ENCODE measurements around the gene GART.
A peak's percentile ranks its signal among the peaks of the same experiment; 100 is the strongest.
"Not testable (repeated sequence)": the region's sequence is repeated elsewhere in the genome, so short reads cannot be mapped to it uniquely, and the experiment has no call there.

Gene GART

DNA sequence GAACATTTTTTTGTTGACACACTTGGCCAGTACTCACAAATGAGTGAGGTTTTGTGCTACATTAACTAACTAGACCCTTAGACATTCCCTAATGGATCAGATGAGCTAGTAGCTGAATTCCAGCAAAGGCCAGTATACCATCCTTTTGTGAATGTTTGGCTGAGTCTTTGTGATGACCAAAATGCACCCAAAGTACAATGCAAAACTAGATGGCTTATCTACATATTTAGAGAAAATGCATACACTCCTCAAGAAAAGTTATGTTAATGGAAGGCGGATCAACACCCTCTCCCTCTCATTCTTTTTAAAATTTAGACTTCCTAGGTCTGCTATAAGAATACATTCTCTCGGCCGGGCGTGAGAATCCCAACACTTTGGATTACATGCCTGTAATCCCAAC is 30.3 kb downstream of the GART start:
- no peak for DNase-seq

DNA sequence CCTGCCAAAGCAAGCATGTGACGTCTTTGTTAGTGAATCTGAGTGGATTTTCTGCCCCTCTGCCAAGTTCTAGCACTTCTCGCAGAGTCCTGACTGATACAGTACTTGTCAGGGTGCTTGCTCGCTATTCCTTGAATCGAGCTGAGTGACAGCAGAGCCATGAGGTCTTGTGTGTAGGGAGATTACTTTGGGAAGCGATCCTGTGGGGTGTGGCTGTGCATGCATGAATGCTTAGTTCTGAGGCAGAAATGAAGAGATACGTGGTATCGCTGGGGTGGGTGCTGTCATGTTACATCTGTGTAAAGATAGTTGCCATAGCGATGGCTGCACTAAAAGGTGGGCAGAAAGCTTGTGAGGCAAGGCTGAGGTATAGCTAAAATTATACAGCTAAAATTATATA is 31.1 kb downstream of the GART start:
- no peak for DNase-seq

DNA sequence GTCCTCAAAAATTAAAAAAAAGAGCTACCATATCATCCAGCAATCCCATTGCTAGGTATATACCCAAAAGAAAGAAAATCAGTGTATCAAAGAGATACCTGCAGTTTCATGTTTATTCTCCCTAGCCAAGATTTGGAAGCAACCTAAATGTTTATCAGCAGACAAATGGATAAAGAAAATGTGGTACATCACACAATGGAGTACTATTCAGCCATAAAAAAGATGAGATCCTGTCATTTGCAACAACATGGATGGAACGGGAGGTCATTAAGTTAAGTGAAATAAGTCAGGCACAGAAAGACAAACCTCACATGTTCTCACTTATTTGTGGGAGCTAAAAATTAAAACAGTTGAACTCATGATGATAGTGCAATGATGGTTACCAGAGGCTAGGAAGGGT is 34.9 kb downstream of the GART start:
- not testable (repeated sequence) for DNase-seq

DNA sequence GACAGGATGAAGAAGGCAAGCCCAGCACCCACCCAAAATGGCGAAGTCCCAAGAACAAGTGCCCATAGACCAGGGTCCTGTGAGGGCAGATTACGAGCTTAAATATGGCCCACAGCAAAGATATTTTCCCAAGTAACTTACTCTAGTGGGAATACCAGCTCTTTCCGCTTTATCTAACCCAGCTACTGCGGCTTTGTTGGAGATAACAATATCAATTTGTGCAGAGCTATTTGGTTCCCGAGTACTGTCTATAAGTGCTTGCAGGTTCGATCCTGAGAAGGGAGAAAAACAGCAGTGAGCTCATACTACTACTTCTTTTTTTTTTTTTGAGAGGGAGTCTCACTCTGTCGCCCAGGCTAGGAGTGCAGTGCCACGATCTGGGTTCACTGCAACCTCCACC is 36.1 kb downstream of the GART start:
- DNase-seq: no peak

DNA sequence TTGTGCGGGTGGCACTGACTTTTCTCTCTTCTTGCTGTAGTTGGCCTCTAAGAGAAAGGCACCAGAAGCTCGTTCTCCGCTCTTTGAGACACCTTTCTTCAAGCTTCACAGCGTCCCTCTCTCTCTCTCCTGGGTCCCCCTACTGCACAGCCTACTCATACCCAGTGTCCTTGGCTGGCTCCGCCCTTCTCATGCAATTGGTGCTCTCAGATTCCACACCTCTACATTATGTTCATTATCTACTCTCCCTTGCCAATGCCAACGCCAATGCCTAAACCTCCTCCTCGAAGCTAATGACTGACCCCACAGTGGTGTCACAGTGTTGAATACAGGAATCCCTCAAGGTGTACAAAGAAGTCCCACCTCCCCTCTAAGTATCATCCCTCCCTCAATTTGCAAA is 45.6 kb downstream of the GART start:
- no peak for DNase-seq

DNA sequence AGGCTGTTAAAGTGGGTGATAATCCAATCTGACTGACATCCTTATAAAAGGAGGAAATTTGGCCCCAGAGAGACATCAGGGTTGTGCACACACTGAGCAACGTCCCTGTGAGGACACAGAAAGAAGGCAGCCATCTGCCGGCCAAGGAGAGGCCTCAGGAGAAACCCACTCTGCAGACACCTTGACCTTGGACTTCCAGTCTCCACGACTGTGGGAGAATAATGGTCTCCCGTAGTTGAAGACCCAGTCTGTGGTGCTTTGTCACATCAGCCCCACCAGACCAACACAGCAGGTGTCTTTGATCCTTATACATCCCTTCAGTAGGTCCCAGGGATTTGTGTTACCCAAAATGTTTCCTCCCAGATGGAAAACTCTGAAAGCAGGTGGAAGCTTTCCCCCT is 46.2 kb downstream of the GART start:
- no peak for DNase-seq

DNA sequence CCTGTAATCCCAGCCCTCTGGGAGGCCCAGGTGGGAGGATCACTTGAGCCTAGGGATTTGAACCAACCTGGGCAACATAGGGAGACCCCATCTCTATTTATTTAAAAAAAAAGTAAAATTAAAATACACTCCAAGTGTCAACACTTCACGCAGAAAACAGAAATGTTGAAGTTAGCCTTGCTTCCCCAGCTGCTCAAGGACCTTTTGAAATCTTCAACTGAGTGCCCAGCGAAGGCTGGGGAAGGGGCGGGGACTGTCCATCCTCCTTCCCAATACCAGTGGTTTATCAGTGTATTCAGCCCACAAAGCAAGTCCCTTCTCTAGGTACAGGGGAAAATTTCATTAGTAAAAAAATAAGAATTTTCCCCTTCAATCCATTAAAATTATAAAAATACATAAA is 48.2 kb downstream of the GART start:
- no peak for DNase-seq

DNA sequence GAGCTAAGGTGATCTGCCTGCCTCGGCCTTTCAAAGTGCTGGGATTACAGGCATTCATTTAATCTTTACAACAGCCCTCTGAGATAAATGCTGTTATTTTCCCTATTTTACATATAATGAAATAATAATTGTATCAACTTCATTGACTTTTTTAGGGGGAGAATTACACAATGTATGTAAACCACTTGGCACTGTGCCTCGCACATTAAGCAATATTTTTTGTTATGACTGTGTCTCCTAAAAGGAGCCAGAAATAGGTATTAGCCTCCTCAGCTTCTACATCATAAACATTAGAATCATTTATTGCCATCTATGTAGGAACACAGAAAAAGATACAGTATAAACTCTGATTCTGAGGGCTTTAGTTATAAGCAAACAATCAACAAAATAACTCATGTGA is 49.3 kb downstream of the GART start:
- DNase-seq: no peak

DNA sequence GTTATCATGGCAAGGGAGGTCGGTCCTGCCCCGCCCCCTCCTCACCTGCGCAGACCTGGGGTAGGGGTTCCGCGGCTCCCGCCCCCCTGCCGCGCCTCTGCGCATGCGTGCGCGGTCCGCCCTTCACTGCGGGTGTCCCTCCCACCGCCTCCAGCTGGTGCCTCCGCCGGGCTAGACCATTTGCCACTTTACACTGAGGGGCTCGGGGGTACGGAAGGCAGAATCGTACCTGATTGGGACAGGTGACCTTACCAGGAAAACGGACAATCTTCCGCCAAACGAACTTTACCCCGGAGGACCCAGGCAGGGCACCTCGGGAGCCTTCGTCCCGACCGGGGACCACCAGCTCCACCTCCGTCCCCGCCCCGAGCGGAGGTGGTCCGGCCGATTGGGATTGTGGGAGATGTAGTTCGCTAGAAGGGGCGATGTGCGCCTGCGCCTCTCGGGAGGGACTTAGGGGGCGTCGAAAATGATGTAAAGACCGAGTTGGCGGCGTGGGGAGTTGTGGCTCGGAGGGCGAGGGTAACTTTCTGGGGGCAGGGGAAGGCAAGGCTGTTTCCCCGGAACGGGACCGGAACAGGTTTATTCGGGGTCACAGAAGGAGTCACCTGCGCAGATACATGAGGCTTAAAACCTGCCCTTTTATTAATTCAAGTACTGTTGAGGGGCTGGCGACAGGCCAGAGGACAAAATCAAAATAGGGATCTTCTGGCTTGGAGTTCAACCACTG is 50.4 kb downstream of the GART start, which contains the start of gene DNAJC28:
Gene DNAJC28, minus strand, starts transcription at position 344 of the 730 bp plus-strand sequence. CDS start 2,323 bp downstream, outside the sequence.
- peak; percentile 92 for DNase-seq

DNA sequence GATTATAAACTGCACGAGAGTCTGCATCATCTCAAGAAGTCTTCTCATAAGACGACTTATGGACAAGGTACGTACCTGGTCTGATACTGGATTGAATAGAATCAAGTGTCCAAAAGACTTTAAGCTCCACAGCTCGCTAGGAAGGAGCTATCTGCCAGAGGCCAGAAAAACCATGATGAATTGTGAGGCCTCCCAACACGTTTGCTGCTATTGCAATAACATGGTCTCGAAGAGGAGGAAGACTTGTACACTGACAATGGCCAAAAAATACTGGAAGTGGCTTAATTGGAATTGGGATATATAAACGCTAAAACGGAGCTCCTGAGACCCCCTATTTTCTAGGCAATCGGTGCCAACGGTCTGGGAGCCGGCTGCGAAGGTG is 50.9 kb downstream of the GART start:
- DNase-seq: no peak

DNA sequence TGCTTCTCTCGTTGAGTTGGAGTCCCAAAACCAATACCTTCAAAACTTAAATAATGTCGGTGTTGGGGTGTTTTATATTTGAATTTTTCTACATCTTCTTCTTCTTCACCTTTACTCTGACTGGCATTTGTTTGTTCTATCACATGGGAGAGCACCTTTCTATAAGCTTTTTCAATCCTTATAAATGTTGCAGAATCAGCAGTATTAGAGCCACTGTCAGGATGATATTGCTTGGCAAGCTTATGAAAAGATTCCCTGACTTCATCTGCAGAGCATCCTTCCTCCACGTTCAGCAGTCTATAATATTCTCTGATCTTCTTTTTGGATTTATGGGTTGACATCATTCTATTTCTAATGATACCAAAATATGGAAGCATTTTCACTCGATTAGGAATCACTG is 53.0 kb downstream of the GART start:
- no peak for DNase-seq

DNA sequence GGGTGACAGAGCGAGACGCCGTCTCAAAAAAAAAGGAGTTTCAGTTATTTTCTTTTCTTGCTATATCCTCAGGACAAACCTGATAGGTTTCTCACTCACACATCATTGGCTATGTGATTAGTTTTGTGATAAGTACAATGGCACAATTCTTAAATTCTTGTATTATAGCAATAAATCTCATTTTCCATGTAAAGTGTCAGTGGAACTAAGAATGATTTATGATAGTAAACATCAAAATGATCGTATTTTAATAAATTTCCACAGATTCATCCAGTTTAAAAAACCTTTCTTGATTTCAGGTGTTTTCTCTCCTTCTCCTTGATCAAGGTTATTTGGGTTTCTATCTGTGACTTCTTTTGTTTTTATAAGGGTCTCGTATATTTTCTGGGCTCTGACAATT is 53.9 kb downstream of the GART start:
- no peak for DNase-seq

DNA sequence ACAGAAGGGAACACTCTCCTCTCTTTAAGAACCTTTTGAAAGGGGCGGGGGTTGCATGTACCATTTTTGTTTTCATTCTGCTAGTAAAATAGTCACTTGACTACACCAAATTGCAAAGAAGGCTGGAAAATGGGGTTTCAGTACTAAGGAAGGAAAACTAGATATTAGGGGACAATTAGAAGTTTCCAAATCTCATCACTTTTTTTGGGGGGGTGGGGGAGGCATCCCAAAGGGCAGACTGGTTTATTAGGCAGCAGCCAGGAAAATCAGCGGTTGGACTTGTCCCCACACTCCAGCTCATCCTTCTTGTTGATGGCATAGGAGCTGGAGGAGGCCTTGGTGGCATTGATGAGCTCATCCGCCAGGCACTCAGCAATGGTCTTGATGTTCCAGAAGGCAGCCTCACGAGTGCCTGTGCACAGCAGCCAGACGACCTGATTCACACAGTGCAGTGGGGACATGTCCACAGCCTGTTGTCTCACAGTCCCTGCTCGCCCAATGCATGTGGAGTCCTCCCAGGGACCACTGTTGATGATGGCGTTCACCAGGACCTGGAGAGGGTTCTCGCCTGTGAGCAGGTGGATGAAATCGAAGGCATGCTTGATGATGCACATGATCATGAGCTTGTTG is 60.5 kb downstream of the GART start:
- DNase-seq: no peak

DNA sequence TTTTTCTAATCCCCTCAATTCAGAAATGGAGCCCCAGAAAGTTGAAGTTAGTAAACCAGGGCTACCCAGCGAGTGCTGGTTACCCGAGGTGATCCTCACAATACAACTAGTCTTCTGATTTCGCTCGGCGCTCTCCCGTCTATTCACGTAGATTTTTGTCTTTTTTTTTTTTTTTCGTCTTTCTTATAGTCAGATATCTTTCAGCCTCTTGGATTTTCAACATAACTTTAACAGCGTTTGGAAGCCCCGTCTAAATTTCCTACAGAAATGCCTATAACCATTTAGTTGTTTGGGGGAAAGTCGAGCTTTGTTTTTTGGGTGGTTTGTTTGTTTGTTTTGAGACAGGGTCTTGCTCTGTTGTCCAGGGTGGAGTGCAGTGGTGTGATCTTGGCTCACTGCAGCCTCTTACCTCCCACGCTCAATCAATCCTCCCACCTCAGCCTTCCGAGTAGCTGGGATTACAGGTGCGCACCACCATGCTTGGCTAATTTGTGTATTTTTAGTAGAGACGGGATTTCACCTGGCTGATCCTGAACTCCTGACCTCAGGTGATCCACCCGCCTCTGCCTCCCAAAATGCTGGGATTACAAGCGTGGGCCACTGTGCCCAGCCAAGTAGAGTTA is 61.3 kb downstream of the GART start:
- DNase-seq: no peak

DNA sequence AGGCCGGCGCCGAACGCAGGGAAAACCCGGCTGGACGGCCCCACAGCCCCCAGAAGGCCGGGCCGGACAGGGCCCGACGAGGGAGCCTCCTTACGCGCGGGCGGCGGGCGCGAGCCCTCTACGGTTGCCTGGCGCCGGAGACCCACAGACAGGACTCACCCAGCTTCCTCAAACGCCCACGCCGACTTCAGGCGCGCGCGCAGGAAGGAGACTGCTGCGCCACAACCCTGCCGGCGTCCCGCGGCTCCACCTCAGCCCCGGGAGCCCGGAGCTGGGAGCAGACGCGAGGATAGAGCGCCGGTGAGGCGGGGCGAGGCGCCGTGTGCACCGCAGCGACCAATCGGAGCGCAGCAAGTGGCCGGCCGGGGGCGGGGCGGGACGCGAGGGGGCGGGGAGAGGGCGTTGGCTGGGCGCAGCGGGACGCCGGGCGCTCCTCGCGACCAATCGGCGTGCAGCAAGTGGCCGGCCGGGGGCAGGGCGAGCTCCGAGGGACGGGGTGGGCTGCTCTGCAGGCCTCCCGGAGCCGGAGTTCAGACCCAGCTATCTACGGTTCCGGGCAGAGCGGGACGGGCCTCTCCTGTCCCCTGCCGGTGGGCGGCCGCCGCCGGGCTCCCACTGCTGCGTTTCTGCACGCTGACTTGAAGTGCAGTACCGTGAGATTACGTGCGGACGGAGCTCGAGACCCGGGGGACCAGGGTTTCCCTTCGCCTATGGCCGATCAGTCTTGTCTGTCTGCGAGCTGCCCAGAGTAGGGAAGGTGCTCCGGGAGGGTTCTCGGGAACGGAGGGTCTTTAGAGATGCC is 62.0 kb downstream of the GART start, which contains the start of gene TMEM50B:
Gene TMEM50B, minus strand, starts transcription at position 296 of the 802 bp plus-strand sequence. CDS start 11,089 bp downstream, outside the sequence.
- peak; percentile 97 for DNase-seq

DNA sequence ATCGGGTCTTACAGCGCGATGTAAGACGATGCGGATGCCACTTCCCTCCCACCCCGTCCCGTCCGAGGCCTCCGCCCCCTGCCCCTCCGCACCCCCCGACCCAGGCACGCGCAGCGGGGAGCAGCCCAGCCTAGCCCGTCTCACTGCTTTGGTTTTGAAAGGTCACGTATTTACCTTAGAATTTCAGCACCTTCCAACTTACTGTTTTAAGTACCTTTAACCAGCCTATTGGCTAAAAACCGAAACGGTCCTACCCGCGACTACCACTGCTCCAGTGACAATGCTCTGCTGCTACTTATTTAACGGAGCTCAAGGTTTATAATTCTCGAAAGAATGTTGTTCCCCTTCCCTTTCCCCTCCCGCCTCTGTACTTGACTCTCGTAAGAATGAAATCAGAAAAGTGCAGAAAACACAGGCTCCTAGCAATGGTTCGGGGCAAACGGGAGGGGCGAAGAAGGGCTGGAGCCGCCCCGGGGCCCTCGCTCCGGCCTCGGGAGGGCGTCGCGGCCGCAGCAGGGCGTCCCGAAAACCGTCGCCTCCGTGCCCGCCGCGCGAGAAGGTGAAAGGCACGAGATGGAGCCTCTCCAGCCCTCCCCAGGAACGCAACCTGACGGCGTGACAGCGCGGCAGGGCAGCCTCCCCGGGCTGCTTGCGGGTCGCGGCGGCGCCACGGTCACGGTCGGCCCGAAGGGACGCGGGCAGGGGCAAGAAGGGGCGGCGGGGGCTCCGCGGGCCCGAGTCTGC is 62.8 kb downstream of the GART start:
- DNase-seq: peak; percentile 27

DNA sequence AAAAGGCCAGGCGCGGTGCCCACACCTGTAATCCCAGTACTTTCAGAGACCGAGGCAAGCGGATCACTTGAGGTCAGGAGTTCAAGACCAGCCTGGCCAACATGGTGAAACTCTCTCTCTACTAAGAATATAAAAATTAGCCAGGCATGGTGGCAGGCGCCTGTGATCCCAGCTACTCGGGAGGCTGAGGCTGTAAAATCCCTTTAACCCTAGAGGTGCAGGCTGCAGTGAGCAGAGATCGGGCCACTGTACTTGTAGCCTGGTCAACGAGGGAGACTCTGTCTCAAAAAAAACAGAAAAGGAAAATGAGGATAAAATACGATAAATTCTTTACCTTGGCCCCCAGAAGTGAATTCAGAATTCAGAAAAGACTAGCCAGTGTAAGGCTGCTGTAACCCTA is 63.7 kb downstream of the GART start:
- no peak for DNase-seq

DNA sequence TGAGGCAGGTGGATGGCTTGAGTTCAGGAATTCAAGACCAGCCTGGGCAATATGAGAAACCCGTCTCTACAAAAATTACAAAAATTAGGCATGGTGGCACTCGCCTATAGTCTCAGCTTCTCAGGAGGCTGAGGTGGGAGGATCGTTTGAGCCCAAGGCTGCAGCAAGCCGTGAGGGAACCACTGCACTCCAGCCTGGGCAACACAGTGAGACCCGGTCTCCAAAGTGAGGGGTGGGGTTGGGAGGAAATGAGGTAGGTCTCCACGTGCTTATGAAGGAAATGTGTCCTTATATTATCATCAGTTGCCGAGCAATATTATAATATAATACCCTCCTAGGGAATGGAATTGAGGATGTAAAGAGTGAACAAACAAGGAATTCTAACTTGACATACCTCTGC is 64.9 kb downstream of the GART start:
- DNase-seq: no peak

DNA sequence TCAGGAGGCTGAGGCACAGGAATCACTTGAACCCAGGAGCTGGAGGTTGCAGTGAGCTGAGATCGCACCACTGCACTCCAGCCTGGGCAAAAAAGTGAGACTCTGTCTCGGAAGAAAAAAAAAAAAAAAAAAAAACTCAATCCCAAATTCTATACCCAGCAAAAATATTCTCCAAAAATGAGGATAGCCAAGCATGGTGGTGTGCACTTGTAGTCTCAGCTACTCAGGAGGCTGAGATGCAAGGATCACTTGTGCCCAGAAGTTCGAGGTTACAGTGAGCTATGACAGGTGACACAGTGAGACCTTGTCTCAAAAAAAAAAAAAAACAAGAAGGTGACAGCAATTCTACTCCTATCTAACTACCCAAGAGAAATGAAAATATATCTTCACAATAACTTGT is 68.6 kb downstream of the GART start:
- DNase-seq: no peak

DNA sequence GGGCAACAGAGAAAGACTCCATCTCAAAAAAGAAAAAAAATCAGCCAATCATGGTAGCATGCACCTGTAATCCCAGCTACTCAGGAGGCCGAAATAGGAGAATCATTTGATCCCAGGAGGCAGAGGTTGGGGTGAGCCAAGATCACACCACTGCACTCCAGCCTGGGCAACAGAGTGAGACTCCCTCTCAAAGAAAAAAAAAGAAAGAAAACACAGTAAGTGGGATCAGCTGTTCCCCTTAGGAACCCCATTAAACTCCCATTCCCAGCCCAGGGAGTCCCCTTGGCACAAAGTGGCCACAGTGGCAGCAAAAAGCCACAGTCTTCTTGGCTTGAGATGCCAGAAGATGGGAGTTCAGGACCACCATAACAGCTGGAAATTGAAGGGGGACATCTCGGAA is 71.2 kb downstream of the GART start:
- no peak for DNase-seq

DNA sequence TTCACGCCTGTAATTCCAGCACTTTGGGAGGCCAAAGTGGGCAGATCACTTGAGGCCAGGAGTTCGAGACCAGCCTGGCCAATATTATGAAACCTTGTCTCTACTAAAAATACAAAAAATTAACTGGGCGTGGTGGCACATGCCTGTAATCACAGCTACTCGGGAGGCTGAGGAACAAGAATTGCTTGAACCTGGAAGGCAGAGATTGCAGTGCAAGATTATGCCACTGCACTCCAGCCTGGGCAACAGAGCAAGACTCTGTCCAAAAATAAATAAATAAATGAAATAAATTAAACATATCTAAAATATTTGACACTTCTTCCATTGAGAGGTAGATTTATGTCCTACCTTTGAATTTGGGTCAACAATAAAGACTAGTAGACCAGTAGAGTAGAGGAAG is 72.7 kb downstream of the GART start:
- not testable (repeated sequence) for DNase-seq

DNA sequence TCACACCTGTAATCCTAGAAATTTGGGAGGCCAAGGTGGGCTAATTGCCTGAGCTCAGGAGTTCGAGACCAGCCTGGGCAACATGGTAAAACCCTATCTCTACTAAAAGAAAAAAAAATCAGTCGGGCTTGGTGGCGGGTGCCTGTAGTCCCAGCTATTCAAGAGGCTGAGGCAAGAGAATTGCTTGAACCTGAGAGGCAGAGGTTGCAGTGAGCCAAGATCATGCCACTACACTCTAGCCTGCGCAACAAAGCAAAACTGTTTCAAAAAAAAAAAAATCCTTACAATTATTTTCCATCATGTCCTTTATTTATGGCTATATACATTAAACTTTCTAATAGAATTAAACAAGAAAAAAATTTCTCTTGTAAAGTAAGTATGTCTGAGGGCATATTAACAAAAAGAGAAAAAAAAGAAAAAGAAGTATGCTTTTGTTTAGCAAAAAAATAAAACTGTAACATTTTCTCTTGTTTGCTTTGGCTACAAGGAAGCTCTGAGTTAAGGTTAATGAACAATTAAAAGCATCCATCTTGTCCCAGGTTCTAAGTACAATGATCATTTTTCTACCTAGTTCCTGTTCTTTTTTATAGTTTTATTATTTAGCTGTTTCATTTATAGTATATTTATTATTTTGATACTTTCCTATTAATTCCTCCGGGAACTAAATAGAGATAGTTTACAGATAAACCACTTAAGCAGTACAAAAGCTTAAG is 80.2 kb downstream of the GART start:
- DNase-seq: no peak
